ENCODE results near the gene ABCF1.

ABCF1 gene

GRCh38 chr6:30641048-30641447, 69.8 kb downstream of the ABCF1 start:
- DNase-seq = no peak
